HG03342 (cell line): ENCODE results near the gene PGAM2.

Experiments used
- ATAC-seq: cut with Tn5 transposase; IDR thresholded peaks from one replicate; pipeline ENCODE4 v1.9.1; 2021; ENCODE audit warnings: mild to moderate bottlenecking, moderate library complexity; ENCODE audit not compliant: unreplicated experiment

PGAM2 gene

GRCh38 chr7:44086627-44087026 lies 21.3 kb upstream of the PGAM2 start:
- no peak for ATAC-seq

- ATAC-seq, result no peak
Observed at GRCh38 chr7:44085546-44085945, 20.2 kb upstream of the PGAM2 start.

DNA sequence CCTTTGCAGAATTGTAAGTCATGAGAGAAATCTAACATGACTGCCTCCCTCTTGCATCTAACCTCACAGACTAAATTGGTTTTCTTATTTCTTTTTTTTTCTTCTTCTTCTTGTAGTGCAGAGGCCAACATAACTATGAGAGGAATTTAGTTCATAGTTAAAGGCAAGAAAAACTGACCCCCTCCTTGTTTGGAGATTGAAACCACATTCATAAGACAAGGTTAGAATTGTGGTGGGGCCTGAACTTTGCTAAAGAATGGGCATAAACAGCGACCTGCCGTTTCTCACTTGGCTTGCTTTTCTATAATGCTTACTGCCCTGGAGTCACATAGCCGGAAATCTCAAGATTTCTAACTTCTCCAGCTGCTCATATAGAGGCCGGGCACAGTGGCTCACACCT lies 19.3 kb upstream of the PGAM2 start:
- ATAC-seq, result no peak

GRCh38 chr7:44083796-44084195 lies 18.4 kb upstream of the PGAM2 start:
- ATAC-seq, result no peak

GRCh38 chr7:44082541-44083207 lies 17.3 kb upstream of the PGAM2 start:
- ATAC-seq, result peak; percentile 89

- no peak for ATAC-seq
Observed at GRCh38 chr7:44081266-44081748, 15.9 kb upstream of the PGAM2 start.

GRCh38 chr7:44080686-44081265 lies 15.4 kb upstream of the PGAM2 start:
- no peak for ATAC-seq

GRCh38 chr7:44080118-44080517 lies 14.8 kb upstream of the PGAM2 start:
- ATAC-seq, result no peak

DNA sequence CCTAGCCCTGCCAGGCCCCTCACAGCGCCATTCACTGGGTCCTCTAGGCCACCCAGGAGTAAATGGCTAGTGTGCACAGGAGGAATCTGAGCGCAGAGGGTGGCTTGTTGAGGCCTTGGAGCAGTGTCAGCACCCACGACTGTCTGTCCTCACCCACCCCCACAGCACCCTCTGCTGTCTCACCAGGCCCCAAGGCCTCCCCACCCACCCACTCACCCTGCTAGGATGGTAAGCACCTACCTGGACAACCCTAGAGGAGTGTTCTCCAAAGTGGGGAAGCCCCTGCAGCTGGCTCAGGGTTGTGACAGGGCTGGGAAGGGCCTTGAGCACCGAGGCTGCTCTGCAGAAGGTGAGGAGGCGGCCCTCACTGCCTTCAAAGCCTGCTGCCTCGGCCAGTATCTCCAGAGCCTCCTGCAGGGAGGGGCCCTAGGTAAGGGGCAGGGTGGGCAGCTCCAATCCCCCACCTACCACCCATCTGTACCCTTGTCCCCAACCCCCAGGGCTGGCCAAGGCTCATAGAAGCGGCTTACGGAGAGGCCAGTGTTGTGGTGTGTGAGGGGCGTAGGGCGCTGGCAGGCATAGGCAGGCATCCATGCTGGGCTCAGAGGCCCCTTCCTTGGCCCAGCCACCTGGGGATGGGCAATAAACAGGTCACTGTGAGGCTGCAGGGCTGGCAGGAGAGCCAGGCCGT lies 14.1 kb upstream of the PGAM2 start:
- ATAC-seq, result no peak

DNA sequence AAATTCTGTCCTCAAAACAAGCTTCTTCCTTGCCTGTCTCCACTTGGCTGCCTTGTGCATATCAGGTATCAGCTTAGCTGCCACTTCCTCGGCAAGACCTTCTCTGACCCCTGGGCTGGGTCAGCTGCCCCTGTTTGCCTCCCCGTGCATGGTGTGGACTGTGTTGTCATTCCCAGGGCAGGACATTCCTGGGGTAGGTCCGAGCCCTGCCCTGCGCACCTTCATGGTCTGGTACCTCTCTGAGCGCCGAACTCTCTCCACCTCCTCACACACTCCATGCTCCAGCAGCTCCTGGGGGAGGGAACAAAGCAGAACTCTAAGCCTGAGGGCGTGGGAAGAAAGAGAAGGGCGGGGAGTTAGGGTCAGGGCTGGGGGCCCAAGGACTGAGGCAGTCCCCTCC lies 13.2 kb upstream of the PGAM2 start:
- ATAC-seq, result no peak

DNA sequence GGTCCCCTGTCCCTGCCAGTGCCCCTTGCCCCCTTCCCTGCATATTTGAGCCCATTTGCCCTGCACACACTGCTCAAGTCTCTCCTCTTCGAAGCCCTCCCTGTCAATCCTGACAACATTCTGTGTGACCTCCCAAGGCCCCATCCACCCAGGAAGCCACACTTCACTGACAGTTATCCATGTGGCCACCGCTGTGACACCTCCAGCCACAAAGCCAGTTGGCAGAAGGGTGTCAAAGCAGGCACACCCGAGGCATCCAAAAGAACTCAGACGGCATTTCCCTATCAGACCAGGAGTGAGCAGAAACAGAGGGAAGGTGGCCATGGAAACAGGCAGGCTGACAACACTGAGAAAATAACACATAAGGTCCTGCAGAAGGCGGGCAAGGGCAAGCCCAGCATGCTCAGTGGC lies 12.3 kb upstream of the PGAM2 start:
- ATAC-seq, result no peak

GRCh38 chr7:44077061-44077460 lies 11.7 kb upstream of the PGAM2 start:
- no peak for ATAC-seq

DNA sequence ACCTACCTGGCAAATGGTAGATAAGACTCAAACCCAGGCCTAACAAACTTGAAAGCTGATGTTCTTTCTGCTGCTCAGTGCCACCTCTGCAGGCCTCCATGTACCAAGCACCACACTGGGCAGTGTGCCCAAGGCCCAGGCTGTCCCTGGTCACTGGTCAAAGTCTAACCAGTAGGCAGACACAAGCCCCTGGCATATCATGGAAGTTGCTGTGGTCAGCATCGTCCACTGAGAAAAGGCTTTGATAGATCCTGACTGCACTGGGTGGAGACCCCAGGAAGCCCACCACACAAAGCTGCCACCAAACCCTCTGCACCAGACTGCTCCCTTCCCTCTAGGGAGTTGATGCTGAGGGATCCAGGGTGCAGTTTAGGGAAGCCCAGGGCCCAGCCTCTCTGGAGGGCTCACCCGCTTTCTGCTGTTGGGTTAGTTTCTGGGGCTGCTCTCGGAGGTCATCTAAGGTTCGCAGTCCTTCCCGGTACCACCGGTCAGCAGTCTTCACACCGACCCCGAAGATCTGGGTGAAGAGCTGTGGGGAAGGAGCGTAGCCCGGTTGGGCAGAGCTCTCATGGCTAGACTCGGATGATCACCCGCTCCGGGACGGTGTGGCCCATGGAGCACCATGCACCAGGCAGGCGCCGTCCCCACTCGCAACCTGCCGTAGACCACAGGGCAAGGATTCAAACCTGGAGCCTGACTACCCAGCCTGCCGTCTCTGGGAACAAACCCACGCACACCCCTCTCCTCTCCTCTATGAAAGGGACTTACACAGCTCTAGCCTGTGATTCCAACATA lies 10.9 kb upstream of the PGAM2 start:
- ATAC-seq, result no peak

- ATAC-seq, result no peak
Observed at GRCh38 chr7:44075296-44076075, 10.1 kb upstream of the PGAM2 start.

DNA sequence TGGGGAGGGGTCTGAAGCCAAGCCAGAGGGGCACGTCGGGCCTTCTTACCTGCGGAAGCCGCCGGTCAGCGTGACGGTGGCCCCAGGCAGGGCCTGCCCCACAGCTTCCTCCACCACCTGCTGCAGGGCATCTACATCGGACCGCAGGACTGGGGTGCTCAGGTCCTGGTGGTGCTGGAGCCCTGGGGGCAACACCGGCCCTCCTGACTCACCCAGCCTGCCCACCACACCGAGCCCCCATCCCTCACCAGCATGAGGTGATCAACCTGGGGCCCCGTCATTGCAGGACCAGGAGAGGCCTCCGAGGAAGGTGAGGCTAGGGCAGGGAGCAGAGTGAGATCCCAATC lies 9.0 kb upstream of the PGAM2 start:
- ATAC-seq, result no peak

DNA sequence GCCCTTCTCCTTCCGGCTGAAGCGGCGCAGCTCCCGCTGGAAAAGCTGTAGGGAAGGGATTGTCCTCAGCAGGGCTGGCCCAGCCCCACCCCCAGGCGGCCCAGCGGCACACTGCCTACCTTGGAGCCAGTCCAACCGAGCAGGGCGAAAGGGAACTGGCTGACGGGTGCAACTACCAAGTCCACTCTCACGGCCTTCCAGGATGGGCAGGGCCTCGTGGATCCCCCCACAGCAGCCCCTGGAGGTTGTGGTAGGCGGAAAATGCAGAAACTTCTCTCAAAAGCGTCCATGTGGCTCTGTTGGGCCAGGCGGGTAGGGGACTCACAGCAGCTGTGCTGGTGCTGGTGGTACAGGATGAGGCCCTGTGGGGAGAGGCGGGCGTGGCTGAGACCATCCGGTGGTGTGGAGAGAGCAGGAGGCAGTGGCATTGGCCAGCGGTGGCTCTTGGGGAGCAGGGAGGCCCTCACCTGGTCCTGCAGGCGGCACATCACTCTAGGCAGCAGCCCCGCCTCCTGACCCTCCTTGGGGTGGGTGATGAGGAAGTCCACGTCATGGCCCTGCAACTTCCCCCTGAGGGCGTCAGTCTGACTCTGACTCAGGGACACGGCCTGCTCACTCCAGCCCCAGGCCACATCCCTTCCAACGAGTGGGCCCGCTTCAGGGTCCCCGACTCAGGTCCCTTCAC lies 8.4 kb upstream of the PGAM2 start:
- ATAC-seq, result peak; percentile 59

DNA sequence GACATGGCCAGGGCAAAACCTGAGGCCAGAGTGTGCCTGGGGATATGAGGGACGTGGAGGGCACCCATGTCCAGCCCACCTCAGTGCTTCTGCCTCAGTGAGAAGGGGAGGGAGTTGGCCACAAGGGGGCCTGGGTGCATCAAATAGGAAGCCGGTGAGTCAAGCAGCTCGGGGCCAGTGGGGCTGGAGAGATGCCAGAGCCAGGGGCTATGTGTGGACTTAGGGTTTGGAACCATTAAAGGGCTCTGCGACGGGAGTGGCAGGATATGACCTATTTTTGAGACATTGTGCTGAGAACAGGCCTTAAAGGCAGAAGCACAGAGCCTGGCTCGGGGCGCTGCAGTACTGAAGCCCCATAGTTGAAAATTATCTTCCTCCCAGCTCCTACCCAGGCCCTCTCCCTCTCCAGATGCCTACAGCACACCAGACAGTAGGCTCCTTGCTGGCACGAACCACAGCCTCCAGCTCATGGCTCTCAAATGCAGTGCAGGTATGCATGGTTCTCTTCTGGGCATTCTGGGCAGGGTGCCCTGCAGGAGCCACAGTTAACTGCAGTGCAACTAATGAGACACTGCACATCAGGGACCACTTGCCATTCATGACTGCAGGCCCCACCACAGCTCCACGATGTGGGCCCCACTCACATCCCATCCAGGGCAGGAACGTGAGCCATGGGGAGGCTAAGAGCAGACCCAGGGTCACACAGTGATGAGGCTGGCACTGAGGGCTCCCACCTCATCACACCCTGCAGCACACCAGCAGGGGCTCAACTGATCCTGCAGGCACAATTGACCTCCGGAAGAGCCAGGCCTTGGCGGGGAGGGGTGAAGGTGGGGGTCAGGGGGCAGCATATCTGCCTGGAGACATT lies 7.2 kb upstream of the PGAM2 start:
- ATAC-seq, result no peak

GRCh38 chr7:44071726-44072363 lies 6.5 kb upstream of the PGAM2 start:
- no peak for ATAC-seq

DNA sequence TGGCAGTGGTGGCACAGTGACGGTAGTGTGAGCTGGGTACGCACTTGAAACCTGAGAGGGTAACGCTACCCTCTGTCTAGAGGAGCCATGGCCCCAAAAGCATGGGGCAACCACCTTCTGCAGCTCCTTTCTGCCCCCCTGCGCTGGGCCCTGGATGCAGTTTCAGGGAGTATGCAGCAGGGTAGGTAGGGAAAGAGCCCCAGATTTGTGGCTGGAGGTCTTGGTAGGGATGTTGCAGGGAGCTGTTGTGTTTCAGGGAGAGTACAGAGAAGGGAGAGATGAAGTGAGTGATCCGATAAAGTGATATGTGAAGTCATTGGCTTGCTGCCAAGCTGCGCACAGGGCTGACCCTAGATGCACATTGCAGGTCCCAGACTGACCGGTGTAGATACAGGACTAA lies 2.7 kb upstream of the PGAM2 start:
- no peak for ATAC-seq
